Spleen (tissue), 7 donors: ENCODE measurements around the gene NYAP2.

Experiments
- CTCF ChIP-seq, 11 experiments: fragments of 200-600 bp in 7 of 11; fragments of 450-650 bp in 4 of 11; sonication (generic) in 4 of 11; IDR thresholded peaks in 8 of 11; conservative IDR thresholded peaks in 3 of 11; 1 replicate in 7 of 11; 2 replicates in 4 of 11; pipeline versions ENCODE4 v1.4.0 to v1.8.0; 2016 to 2021; ENCODE audit warnings: antibody characterized with exemption in 11 of 11, inconsistent platforms in 4 of 11, mild to moderate bottlenecking in 1 of 11
- POLR2A ChIP-seq, 3 donors: fragments of 450-650 bp; IDR thresholded peaks; one replicate each; pipeline ENCODE4 v1.5.1; 2017; ENCODE audit warnings: antibody characterized with exemption in 3 of 3, mild to moderate bottlenecking in 1 of 3
- donor health status: DM: no; HTN: no; CAD: no; lungs with moderate emphysema.
- donor health status: DM: no; HTN: no; CAD: no.
- donor health status: DM: no; HTN: no; CAD: no.

DNA sequence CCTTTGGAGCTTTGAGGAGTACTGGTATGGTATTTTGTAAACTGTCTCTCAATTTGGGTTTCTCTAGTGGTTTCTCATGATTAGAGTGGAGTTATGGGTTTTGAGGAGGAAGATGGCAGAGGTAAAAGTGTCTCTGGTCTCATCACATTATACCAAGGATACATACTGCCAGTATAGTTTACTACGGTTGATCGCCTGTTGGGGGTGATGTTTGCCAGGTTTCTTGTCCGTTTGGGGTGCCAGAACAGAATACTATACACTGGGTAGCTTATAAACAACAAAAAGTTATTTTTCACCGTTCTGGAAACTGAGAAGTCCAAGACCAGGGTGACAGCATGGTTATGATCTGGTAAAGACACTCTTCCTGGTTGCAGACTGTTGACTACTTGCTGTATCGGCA, 293.7 kb downstream of the NYAP2 start:
- TF ChIP-seq POLR2A (IDR thresholded peaks at IDR 0.05), result no peak
- no peak for TF ChIP-seq CTCF (IDR thresholded peaks at IDR 0.05 in 8 of 11, conservative IDR thresholded peaks at IDR 0.05 in 3 of 11)
